ENCODE data around the gene FXYD2. TPM values are rescaled to one million over a fixed set of nuclear protein-coding genes. Genes with fewer than 3 reads are reported as not detected.

Gene FXYD2
- polyA plus RNA-seq, 1 experiment = not detected

DNA sequence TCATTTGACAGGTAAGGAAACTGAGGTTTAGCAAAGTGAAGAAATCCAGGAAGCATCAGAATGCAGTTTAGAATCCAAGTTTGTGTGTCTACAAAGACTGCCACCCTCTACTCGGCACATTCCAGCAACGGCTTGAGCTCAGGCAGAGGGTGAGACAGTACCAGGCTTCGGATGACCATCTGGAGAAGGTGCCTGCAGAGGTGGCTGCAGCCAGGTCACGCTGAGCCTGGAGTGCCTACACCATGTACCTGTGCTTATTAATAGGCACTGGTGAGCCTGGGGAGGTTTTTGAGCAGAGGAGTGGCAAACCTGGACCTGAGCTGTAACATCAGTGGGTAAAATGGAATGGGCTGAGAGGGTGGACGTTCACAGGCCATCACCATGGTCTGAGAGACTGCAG is 47.2 kb upstream of the FXYD2 start:
- Histone ChIP-seq H3K9me3 (ENCODE audit: control insufficient read depth, insufficient read depth, low read length) (no peaks in the 10 kb centered on the region; the same call in 1 of the 2 replicates), H3K27ac (ENCODE audit: low read depth, low read length) (no peak overlapping the region), H3K4me3 (ENCODE audit: low read depth, low read length) (no peak overlapping the region), H3K27me3 (ENCODE audit: control insufficient read depth, insufficient read depth, low read length) (peaks cover 47% of the 10 kb centered on the region)
- CTCF ChIA-PET = no interaction called here
- no peak for DNase-seq (ENCODE audit: low read depth, low spot score)
- POLR2A ChIA-PET = no interaction called here
- TF ChIP-seq, protein P1, sequence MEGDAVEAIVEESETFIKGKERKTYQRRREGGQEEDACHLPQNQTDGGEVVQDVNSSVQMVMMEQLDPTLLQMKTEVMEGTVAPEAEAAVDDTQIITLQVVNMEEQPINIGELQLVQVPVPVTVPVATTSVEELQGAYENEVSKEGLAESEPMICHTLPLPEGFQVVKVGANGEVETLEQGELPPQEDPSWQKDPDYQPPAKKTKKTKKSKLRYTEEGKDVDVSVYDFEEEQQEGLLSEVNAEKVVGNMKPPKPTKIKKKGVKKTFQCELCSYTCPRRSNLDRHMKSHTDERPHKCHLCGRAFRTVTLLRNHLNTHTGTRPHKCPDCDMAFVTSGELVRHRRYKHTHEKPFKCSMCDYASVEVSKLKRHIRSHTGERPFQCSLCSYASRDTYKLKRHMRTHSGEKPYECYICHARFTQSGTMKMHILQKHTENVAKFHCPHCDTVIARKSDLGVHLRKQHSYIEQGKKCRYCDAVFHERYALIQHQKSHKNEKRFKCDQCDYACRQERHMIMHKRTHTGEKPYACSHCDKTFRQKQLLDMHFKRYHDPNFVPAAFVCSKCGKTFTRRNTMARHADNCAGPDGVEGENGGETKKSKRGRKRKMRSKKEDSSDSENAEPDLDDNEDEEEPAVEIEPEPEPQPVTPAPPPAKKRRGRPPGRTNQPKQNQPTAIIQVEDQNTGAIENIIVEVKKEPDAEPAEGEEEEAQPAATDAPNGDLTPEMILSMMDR (IDR thresholded peaks at IDR 0.05; ENCODE audit: low read depth, low read length) = no peak

DNA sequence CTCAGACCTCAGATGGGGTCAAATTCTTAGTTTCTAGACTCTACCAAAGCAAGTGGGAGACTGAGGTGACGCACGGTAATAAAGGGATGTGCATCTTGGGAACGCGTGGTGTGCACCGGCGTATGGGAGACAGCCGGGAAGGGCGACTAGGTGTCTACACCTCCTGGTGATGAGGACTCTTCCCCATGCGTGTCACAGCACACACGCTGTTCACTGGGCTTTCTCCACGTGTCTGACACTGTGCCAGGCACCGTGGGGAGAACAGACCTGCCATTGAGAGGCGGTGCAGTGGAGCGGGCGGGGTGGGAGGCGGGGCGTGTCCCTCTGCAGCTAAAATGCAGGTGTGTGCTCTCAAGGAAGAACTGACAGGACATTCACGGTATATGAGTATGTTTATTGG is 46.6 kb upstream of the FXYD2 start:
- POLR2A ChIA-PET = no interaction called here
- TF ChIP-seq, protein P1 (IDR thresholded peaks at IDR 0.05; ENCODE audit: low read depth, low read length) = no peak
- CTCF ChIA-PET = no interaction called here
- no peak for DNase-seq (ENCODE audit: low read depth, low spot score)
- Histone ChIP-seq H3K9me3 (ENCODE audit: control insufficient read depth, insufficient read depth, low read length) (no peaks in the 10 kb centered on the region; the same call in 1 of the 2 replicates), H3K4me3 (ENCODE audit: low read depth, low read length) (no peak overlapping the region), H3K27ac (ENCODE audit: low read depth, low read length) (no peak overlapping the region), H3K27me3 (ENCODE audit: control insufficient read depth, insufficient read depth, low read length) (peaks cover 46% of the 10 kb centered on the region)

DNA sequence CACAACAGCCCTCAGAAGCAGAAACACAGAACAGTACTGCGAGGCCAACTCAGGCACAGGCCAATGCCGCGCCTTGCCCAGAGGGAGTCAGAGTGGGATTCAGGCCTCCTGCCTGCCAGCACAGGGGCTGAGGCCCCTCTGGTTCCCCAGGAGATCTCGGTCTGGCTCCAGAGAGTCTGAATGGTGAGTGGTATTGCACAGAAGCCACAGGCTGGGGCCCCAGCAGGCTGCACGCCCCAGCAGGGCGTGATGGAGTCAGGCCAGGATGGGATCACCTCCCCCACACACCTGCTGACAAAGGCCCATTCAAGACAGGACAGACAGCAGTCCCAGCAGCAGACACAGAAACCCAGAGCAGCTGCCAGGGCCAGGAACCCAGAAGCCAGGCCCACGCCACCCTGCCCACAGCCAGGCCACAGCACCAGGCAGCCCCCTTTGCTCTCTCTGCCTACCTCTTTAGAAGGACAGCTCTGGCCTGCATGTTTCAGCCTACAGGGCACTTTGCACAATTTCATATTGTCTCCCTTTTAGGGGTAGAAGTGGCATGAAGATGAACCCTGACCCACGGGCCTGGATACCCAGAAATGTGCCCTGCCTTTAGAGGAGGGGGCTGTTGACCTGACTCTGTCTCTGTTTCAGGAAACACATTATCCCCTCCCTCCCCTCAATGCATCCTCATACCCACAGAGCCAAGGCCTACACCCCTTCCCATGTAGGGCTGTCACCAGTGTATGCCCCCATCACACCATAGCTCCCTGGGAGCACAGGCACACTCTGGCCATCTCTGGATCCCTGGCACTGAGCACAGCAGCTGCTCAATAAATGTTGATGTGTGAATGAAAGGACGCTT is 45.8 kb upstream of the FXYD2 start:
- H3K9me3 ChIP-seq (ENCODE audit: control insufficient read depth, insufficient read depth, low read length) = no peaks in the 10 kb centered on the region; the same call in 1 of the 2 replicates
- ChIA-PET CTCF (no interaction called here), POLR2A (no interaction called here)
- DNase-seq (ENCODE audit: low read depth, low spot score) = no peak
- no peak overlapping the region for H3K27ac ChIP-seq (ENCODE audit: low read depth, low read length)
- H3K27me3 ChIP-seq (ENCODE audit: control insufficient read depth, insufficient read depth, low read length) = peaks cover 38% of the 10 kb centered on the region
- TF ChIP-seq, protein P1 (IDR thresholded peaks at IDR 0.05; ENCODE audit: low read depth, low read length) = no peak
- H3K4me3 ChIP-seq (ENCODE audit: low read depth, low read length) = no peak overlapping the region

DNA sequence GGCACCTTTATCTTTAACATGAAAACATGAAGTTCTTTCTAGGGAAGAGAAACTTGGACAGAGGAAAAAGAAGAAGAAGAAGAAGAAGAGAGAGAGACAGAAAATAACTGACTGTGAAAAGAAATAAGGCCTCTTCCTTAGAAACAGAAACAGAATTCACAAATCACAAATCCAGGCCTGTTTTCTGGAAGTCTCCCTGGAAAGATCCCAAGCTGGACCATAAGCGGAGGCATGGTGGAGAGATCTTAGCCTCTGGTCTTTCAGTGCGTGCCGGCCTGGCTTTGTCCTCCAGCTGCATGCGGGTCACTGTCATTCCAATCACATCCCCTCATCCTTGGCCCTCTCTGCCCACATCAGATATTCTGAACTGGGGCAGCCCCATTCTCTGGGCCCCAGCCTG is 45.1 kb upstream of the FXYD2 start:
- Histone ChIP-seq H3K27ac (ENCODE audit: low read depth, low read length) (no peak overlapping the region), H3K4me3 (ENCODE audit: low read depth, low read length) (no peak overlapping the region), H3K27me3 (ENCODE audit: control insufficient read depth, insufficient read depth, low read length) (peaks cover 32% of the 10 kb centered on the region), H3K9me3 (ENCODE audit: control insufficient read depth, insufficient read depth, low read length) (no peaks in the 10 kb centered on the region; the same call in 1 of the 2 replicates)
- no peak for DNase-seq (ENCODE audit: low read depth, low spot score)
- TF ChIP-seq, protein P1 (IDR thresholded peaks at IDR 0.05; ENCODE audit: low read depth, low read length) = no peak
- POLR2A ChIA-PET = no interaction called here
- CTCF ChIA-PET = no interaction called here

DNA sequence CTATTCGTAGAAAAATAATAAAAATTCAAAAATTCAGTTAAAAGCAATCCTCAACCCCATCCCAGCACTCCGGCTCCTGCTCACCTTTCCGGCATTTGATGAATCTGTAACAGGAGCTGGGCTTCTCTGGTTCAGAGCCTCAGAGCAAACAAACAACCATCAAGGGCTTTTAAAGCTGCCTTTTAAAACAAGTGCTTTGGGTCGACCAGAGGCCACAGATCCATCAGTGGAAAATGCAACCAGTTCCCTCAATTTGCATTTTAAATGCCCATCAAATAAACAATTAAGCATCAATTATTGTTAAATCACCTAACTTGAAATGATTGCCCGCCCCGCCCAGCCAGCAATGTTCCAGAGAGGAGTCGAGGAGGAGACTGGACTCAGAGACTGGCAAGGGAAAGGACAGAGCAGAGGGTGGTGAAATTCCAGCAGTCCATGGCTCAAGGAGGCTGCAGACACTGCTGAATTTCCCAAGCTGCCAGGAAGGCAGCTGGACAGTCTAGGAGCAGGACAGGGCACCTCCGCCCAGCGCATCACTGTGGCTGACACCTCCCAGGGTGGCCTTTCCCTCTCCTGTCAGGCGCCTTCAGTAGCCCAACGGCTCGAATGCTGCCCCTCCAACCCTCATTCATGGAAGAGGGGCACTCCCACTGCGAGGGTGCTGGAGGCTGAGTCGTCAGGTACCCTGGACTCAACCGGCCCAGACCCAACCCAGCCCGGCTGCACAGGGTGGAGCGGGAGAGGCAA is 44.4 kb upstream of the FXYD2 start:
- no peak overlapping the region for H3K4me3 ChIP-seq (ENCODE audit: low read depth, low read length)
- no peak for DNase-seq (ENCODE audit: low read depth, low spot score)
- H3K9me3 ChIP-seq (ENCODE audit: control insufficient read depth, insufficient read depth, low read length) = no peaks in the 10 kb centered on the region; the same call in 1 of the 2 replicates
- H3K27me3 ChIP-seq (ENCODE audit: control insufficient read depth, insufficient read depth, low read length) = peaks cover 28% of the 10 kb centered on the region
- H3K27ac ChIP-seq (ENCODE audit: low read depth, low read length) = no peak overlapping the region
- ChIA-PET CTCF (no interaction called here), POLR2A (no interaction called here)
- TF ChIP-seq, protein P1 (IDR thresholded peaks at IDR 0.05; ENCODE audit: low read depth, low read length) = no peak

All from AG04450 (cell line).